GM18519 (cell line): ENCODE measurements around the gene SMPD1.
A peak's percentile ranks its signal among the peaks of the same experiment; 100 is the strongest.

ENCODE experiments used
- ATAC-seq: cut with Tn5 transposase; IDR thresholded peaks from one replicate; pipeline ENCODE4 v1.9.1; 2021; ENCODE audit warnings: mild to moderate bottlenecking, moderate library complexity; ENCODE audit not compliant: unreplicated experiment, low FRiP score

The SMPD1 gene

GRCh38 chr11:6410695-6411430 lies 20.6 kb downstream of the SMPD1 start:
- ATAC-seq: no peak

GRCh38 chr11:6411594-6412031 lies 21.3 kb downstream of the SMPD1 start:
- no peak for ATAC-seq

DNA sequence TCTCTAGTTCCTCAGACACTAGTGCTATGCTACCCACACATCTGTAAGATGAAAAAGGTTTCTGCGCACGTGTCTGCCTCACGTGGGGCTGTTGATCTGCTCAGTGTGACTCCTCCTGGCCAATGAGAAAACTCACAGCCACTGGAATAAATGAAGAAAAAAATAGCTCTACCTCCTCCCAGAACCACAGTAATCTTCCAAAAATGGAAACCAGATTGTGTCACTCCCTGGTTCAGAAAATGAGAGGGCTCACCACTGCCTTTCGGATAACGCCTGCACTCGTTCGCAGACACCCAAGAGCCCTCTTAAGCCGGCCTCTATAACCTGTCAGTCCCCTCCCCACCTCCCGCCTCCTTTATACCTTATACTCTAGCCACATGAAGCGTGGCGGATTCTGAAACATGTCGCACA lies 23.5 kb downstream of the SMPD1 start:
- ATAC-seq: no peak

DNA sequence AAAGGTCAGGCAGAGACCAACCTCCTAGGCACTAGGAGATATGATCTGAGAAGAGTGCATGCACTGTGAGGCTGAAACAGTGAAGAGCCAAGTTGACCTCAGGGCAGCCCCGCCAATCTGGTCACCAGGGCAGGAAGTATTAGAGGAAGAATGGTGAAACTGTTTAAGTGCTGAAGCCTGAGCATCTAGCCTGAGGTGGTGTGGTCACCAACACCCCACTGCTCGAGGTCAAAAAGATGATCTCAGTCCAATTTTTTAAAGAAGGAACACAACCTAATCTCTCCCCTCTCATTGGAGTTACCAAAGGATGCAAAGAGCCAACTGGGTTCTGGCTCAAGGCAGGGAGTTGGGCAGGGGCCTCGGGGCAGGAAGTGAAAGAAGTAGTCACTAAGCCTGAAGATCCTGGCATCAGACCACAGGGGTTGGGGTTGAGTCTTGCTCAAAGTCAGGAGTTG lies 24.6 kb downstream of the SMPD1 start:
- ATAC-seq: no peak

DNA sequence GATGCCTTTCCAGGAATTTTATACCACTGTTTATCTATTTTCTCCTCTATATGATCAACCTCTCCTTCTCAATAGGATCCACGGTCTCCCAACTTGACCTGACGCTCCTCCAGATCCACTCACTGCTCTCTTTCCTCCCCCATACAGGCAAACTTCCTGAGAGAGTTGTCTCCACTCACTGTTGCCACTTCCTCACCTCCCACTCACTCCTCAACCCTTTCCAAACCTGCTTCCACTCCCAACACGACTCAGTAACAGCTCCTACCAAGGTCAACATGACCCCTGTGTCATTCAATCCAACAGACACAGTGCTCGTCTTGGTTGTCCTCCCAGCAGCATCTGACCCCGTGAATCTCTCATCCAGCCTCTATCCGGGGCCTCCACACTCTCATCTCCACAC lies 25.5 kb downstream of the SMPD1 start:
- no peak for ATAC-seq

- no peak for ATAC-seq
Observed at GRCh38 chr11:6417907-6418556, 27.8 kb downstream of the SMPD1 start.

GRCh38 chr11:6418557-6419008 lies 28.3 kb downstream of the SMPD1 start:
- no peak for ATAC-seq

- no peak for ATAC-seq
Observed at GRCh38 chr11:6419009-6419631, 28.8 kb downstream of the SMPD1 start, which contains the start of gene APBB1. APBB1 (minus strand) TSS chr11:6419094; CDS start chr11:6411347, 7,747 bp downstream.

- no peak for ATAC-seq
Observed at GRCh38 chr11:6420677-6421076, 30.4 kb downstream of the SMPD1 start.

- no peak for ATAC-seq
Observed at GRCh38 chr11:6427516-6427915, 37.2 kb downstream of the SMPD1 start.

GRCh38 chr11:6431861-6432260 lies 41.6 kb downstream of the SMPD1 start:
- no peak for ATAC-seq

DNA sequence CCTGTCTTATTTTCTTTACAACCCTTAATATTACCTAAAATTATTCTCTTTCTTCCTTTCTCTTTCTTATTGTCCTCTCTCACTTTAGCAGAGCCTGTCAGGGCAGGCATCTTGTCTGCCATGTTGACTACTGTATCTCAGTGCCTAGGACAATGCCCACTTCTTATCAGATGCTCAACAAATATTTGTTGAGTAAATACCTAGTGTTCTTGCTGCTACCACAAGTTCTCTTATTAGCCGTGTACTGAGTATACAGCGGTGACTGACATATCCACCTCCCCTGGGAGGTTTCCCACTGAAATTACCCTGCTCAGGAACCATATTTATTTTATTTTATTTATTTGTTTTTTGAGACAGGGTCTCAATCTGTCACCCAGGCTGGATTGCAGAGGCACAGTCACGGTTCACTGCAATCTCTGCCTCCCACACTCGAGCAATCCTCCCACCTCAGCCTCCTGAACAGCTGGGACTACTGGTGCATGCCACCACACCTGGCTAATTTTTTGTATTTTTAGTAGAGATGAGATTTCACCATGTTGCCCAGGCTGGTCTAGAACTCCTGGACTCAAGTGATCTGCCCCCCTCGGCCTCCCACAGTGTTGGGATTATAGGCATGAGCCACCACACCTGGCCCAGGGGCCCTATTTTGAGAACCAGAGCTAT lies 43.9 kb downstream of the SMPD1 start:
- ATAC-seq: no peak

GRCh38 chr11:6437423-6437822 lies 47.1 kb downstream of the SMPD1 start:
- ATAC-seq: no peak

GRCh38 chr11:6437993-6438392 lies 47.7 kb downstream of the SMPD1 start:
- ATAC-seq: no peak

DNA sequence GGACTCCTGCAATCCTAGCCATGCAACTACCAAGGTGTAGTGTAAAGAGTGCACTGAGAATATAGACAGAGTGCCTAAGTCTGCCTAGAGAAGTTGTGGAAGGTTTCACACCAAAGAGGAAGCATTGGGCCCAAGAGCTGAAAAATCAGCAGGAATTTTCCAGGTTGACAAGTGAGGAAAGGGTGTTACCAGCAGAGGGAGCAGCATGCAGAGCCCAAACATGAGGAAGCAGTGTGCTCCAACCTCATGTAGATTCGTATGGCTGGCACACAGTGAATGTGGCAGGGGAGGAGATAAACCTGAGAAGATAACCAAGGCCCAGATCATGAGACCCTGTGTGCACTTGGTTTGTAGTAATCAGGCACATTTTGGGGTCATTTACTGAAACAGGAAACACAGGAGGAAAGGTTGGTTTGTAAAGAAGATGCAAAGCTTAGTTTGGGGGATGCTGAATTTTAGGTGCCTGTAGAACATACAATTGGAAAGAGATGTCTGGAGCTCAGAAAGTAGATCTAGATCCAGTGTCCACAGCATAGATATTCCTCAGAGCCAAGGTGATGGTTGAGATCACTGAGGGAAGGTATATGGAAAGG lies 48.8 kb downstream of the SMPD1 start:
- no peak for ATAC-seq

- ATAC-seq: no peak
Observed at GRCh38 chr11:6440906-6441358, 50.7 kb downstream of the SMPD1 start, which contains the start of gene HPX. HPX (minus strand) TSS chr11:6440987; CDS start chr11:6440963, 24 bp downstream.

DNA sequence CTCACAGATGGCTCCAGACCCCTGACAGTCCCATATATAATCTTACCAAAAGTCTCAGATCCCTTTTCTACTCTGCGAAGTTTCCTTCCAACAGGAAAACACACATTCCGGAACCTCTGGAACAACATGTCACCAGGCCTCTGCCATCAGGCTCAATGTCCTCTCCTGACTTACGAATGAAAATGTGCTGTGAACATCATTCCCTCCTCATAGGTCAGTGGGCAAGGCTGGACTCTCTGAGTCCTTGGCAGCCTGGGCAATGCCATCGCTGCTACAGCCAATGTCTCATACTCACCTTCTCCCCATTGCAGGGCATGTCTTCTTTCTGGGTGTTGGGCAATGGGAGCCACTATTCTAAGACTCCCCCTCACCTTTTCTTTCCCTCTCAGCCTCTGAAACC lies 52.2 kb downstream of the SMPD1 start:
- no peak for ATAC-seq

- ATAC-seq: peak; percentile 73
Observed at GRCh38 chr11:6443269-6444003, 53.2 kb downstream of the SMPD1 start.
